ENCODE results near the gene SMURF2.

The SMURF2 gene

GRCh38 chr17:64500862-64501765 lies 161.0 kb downstream of the SMURF2 start:
- no peak for DNase-seq

- no peak for DNase-seq
Measured at GRCh38 chr17:64500487-64500859, 161.6 kb downstream of the SMURF2 start.

- DNase-seq = no peak
Measured at GRCh38 chr17:64499805-64500486, 162.2 kb downstream of the SMURF2 start.

GRCh38 chr17:64498308-64499203 lies 163.6 kb downstream of the SMURF2 start:
- no peak for DNase-seq

GRCh38 chr17:64497565-64498035 lies 164.5 kb downstream of the SMURF2 start:
- DNase-seq = no peak

GRCh38 chr17:64496786-64497564 lies 165.1 kb downstream of the SMURF2 start, which contains the start of gene POLG2:
Gene POLG2, minus strand, starts transcription at chr17:64497054. Its CDS starts 86 bp downstream, at chr17:64496968.
- DNase-seq = peak; percentile 97

- DNase-seq = no peak
Measured at GRCh38 chr17:64496348-64496785, 165.7 kb downstream of the SMURF2 start.

All from eye (tissue), 1 donor.